ENCODE measurements around the gene RASA3. TPM values are rescaled to one million over a fixed set of nuclear protein-coding genes. Genes with fewer than 3 reads are reported as not detected.

Gene RASA3
- total and polyA plus RNA-seq, 2 of the 8 experiments (the other 6 are each of a cell fraction or from before 2014, with no cell fraction given): 7.5 to 21.9 TPM

- no peak overlapping the region for H4K8ac ChIP-seq (ENCODE audit: extremely low read depth, insufficient read depth, low read length)
- peaks cover 14% of the 10 kb centered on the region for H3K23me2 ChIP-seq (ENCODE audit: low read depth, low read length)
- CTCF ChIA-PET (ENCODE audit: partially characterized antibody): interaction anchor here (1.2 to 2.2 kb wide), 2 partner anchors 8 to 26 kb away, joined by 4 to 13 read pairs; no protein-coding TSS in a partner anchor
- peak overlapping the region; percentile 54 for H2BK120ac ChIP-seq (replicated peaks; ENCODE audit: low read depth, low read length)
- no peak overlapping the region; the same call in 1 of the 2 replicates for H2BK20ac ChIP-seq (ENCODE audit: low read length)
- H4K91ac ChIP-seq (replicated peaks; ENCODE audit: insufficient read length, low read length): no peak overlapping the region
- no peak overlapping the region for H3K14ac ChIP-seq (ENCODE audit: insufficient read length)
- H3K4me3 ChIP-seq (ENCODE audit: extremely low read depth in 1 of 4, insufficient read depth in 2 of 4, low read depth in 3 of 4, low read length in 4 of 4): no peak overlapping the region
- H3K79me1 ChIP-seq (ENCODE audit: low read depth, low read length): no peaks in the 10 kb centered on the region
- H4K5ac ChIP-seq (ENCODE audit: insufficient read length, low read depth, low read length): no peak overlapping the region
- no peaks in the 10 kb centered on the region for H3K9me3 ChIP-seq (ENCODE audit: insufficient read depth in 2 of 2, low read depth in 1 of 2, low read length in 1 of 2)
- no peak overlapping the region for H2BK15ac ChIP-seq (ENCODE audit: low read length)
- H2AK5ac ChIP-seq (ENCODE audit: low read depth, low read length): no peak overlapping the region
- POLR2A ChIA-PET (ENCODE audit: partially characterized antibody): no interaction called here
- no peak overlapping the region for H2BK12ac ChIP-seq (ENCODE audit: low read depth, low read length)
- 93% methylated on average over 7 of the region's 7 CpGs; no CpG with 5 or more reads in 1 of the 2 experiments for WGBS, 2 experiments (ENCODE audit: extremely low coverage in 1 of 2, insufficient coverage in 1 of 2, insufficient read length in 1 of 2, insufficient replicate concordance in 2 of 2, low coverage in 1 of 2, low lambda C conversion rate in 2 of 2, missing lambda C conversion rate in 1 of 2)
- H3K18ac ChIP-seq (ENCODE audit: extremely low read depth, low read length): no peak overlapping the region
- no peaks in the 10 kb centered on the region; a peak in 1 of 8 replicates for H3K36me3 ChIP-seq (ENCODE audit: control insufficient read depth in 2 of 4, insufficient read depth in 4 of 4, low read length in 3 of 4)
- H3K4me1 ChIP-seq (replicated peaks in 1 of 4; ENCODE audit: control insufficient read depth in 3 of 4, insufficient read depth in 4 of 4, low read length in 3 of 4): peaks cover 0 to 4% (median 2%) of the 10 kb centered on the region in 4 experiments; a peak in 3 of 7 replicates
- no peak overlapping the region for H3K4me2 ChIP-seq (ENCODE audit: insufficient read depth in 1 of 2, low read depth in 2 of 2, low read length in 2 of 2)
- H3K27ac ChIP-seq (ENCODE audit: low read depth, low read length): no peak overlapping the region
- DNase-seq (ENCODE audit: low read depth in 1 of 2, low spot score in 2 of 2) (no peak), FAIRE-seq (no peak)
- H3K27me3 ChIP-seq (replicated peaks in 1 of 4; ENCODE audit: control insufficient read depth in 3 of 4, extremely low read depth in 1 of 4, insufficient read depth in 3 of 4, low read length in 3 of 4): peaks cover 0 to 2% (median 2%) of the 10 kb centered on the region in 4 experiments; a peak in 5 of 7 replicates
- H2AFZ ChIP-seq (ENCODE audit: low read length): no peak overlapping the region
- no peak overlapping the region for H3K9ac ChIP-seq (replicated peaks in 1 of 4; ENCODE audit: extremely low read depth in 1 of 4, low read depth in 3 of 4, low read length in 3 of 4)
- H3K79me2 ChIP-seq (ENCODE audit: control insufficient read depth in 1 of 2, insufficient read depth in 2 of 2, low read length in 2 of 2): no peaks in the 10 kb centered on the region
- H3K23ac ChIP-seq (ENCODE audit: insufficient read length): no peak overlapping the region
- H2BK5ac ChIP-seq (ENCODE audit: low read depth, low read length): no peak overlapping the region
- peaks cover 0 to 11% of the 10 kb centered on the region in 2 experiments for H4K20me1 ChIP-seq (replicated peaks in 1 of 2; ENCODE audit: control insufficient read depth in 1 of 2, insufficient read depth in 2 of 2, low read length in 2 of 2)
- H3K4ac ChIP-seq (replicated peaks; ENCODE audit: insufficient read length, low read depth, low read length): no peak overlapping the region
- no peak overlapping the region for H3K56ac ChIP-seq (replicated peaks; ENCODE audit: insufficient read length, low read depth, low read length)
- TF ChIP-seq YY1 (IDR thresholded peaks at IDR 0.05; ENCODE audit: low read depth, low read length): 0 out of 2 replicates have a peak, but pooled peaks have one; percentile 20
- no peak for TF ChIP-seq HDAC2 (IDR thresholded peaks at IDR 0.05; ENCODE audit: borderline replicate concordance in 1 of 2, low read depth in 2 of 2, low read length in 2 of 2)
Observed at GRCh38 chr13:114136576-114136975, 4.2 kb upstream of the RASA3 start.
